GM10248 (cell line): ENCODE results near the gene HELQ.
"Not testable (repeated sequence)": the region's sequence is repeated elsewhere in the genome, so short reads cannot be mapped to it uniquely, and the experiment has no call there.

Source experiments
- CTCF ChIA-PET: fragments of 300-600 bp; sonication (Branson Sonifier 250); formaldehyde crosslinking; extraction: SDS; loops from one replicate; lab custom pipeline; 2021; ENCODE audit warnings: antibody characterized with exemption; lab: Yijun Ruan, JAX
- POLR2A ChIA-PET: fragments of 350-650 bp; sonication (Branson Sonifier 250); formaldehyde crosslinking; extraction: SDS; loops from one replicate; lab custom pipeline; 2020; ENCODE audit warnings: antibody characterized with exemption; lab: Yijun Ruan, JAX
- DNase-seq: peaks from one replicate; pipeline ENCODE4 v3.0.0; 2012; ENCODE audit errors: extremely low spot score
- CTCF ChIP-seq: IDR thresholded peaks from 2 replicates; pipeline ENCODE4 v1.5.1; 2012; ENCODE audit warnings: mild to moderate bottlenecking, low read depth; ENCODE audit errors: extremely low read depth, missing control alignments, control extremely low read depth

Gene HELQ

GRCh38 chr4:83408908-83409307 lies 46.7 kb downstream of the HELQ start:
- no peak for DNase-seq
- ChIA-PET CTCF (interaction anchor here (1.4 kb wide), 1 partner anchor 9 kb away, joined by 4 read pairs; no protein-coding TSS in a partner anchor), POLR2A (no interaction called here)
- no peak for TF ChIP-seq CTCF

GRCh38 chr4:83405844-83406816 lies 49.5 kb downstream of the HELQ start:
- CTCF ChIA-PET = no interaction called here
- no peak for TF ChIP-seq CTCF
- POLR2A ChIA-PET = no interaction called here
- no peak for DNase-seq

GRCh38 chr4:83398158-83398557 lies 57.5 kb downstream of the HELQ start:
- CTCF ChIA-PET, DNase-seq, POLR2A ChIA-PET: not testable (repeated sequence)

GRCh38 chr4:83393908-83394307 lies 61.7 kb downstream of the HELQ start:
- CTCF ChIA-PET = no interaction called here
- POLR2A ChIA-PET = no interaction called here
- DNase-seq = no peak
- no peak for TF ChIP-seq CTCF

- ChIA-PET POLR2A (no interaction called here), CTCF (interaction anchor here (0.7 kb wide), 1 partner anchor 11 kb away, joined by 3 read pairs; no protein-coding TSS in a partner anchor)
- no peak for TF ChIP-seq CTCF
- no peak for DNase-seq
These were observed 63.1 kb downstream of the HELQ start for GRCh38 chr4:83392562-83392961.

- TF ChIP-seq CTCF = no peak
- POLR2A ChIA-PET = no interaction called here
- DNase-seq = no peak
- CTCF ChIA-PET = interaction anchor here (1.2 to 2.7 kb wide), 3 partner anchors 12 to 24 kb away, joined by 3 to 12 read pairs (median 4); no protein-coding TSS in a partner anchor
These were observed 64.7 kb downstream of the HELQ start for GRCh38 chr4:83390944-83391343.
